GM23338 (cell line): ENCODE measurements around the gene FCRL6. TPM values are rescaled to one million over a fixed set of nuclear protein-coding genes. Genes with fewer than 3 reads are reported as not detected.

Experiments
- ATAC-seq: fragments of 200-7000 bp; cut with Tn5 transposase; 3 replicates; pipeline ENCODE4 v1.9.1; 2020
- DNase-seq: peaks from one replicate; pipeline ENCODE4 v3.0.0-alpha.2; 2015; ENCODE audit warnings: low spot score
- H2AFZ ChIP-seq: fragments of 200-600 bp; sonication (generic); 2 replicates; pipeline ENCODE4 v1.8.0; 2016; ENCODE audit warnings: antibody characterized with exemption, mild to moderate bottlenecking, moderate library complexity
- H3F3A ChIP-seq: fragments of 200-600 bp; sonication (generic); replicated peaks from 2 replicates; pipeline ENCODE4 v1.8.0; 2017; ENCODE audit warnings: antibody characterized with exemption, mixed run types, low read depth
- H3K27ac ChIP-seq: fragments of 200-600 bp; sonication (generic); 2 replicates; pipeline ENCODE4 v1.6.1; 2016; ENCODE audit warnings: low read depth
- H3K27me3 ChIP-seq: fragments of 200-600 bp; sonication (generic); 2 replicates; pipeline ENCODE4 v1.8.0; 2016; ENCODE audit warnings: mild to moderate bottlenecking, mixed run types, moderate library complexity; ENCODE audit not compliant: insufficient read depth
- H3K36me3 ChIP-seq: fragments of 200-600 bp; sonication (generic); 2 replicates; pipeline ENCODE4 v1.8.0; 2016; ENCODE audit warnings: mild to moderate bottlenecking; ENCODE audit not compliant: insufficient read depth
- H3K4me1 ChIP-seq: fragments of 200-600 bp; sonication (generic); 2 replicates; pipeline ENCODE4 v1.8.0; 2016; ENCODE audit warnings: mild to moderate bottlenecking, moderate library complexity; ENCODE audit not compliant: insufficient read depth
- H3K4me2 ChIP-seq: fragments of 200-600 bp; sonication (generic); 2 replicates; pipeline ENCODE4 v1.7.1; 2017; ENCODE audit warnings: mixed run types
- H3K4me3 ChIP-seq: fragments of 200-600 bp; sonication (generic); 2 replicates; pipeline ENCODE4 v1.6.1; 2016; ENCODE audit warnings: mixed run types
- H3K79me2 ChIP-seq: fragments of 200-600 bp; sonication (generic); replicated peaks from 2 replicates; pipeline ENCODE4 v1.8.0; 2017; ENCODE audit warnings: mild to moderate bottlenecking; ENCODE audit not compliant: insufficient read depth
- H3K9me2 ChIP-seq: fragments of 200-600 bp; sonication (generic); 2 replicates; pipeline ENCODE4 v1.8.0; 2017; ENCODE audit not compliant: insufficient read depth
- H4K20me1 ChIP-seq: fragments of 200-600 bp; sonication (generic); replicated peaks from 2 replicates; pipeline ENCODE4 v1.8.0; 2017; ENCODE audit warnings: mild to moderate bottlenecking; ENCODE audit not compliant: insufficient read depth
- H3K27ac Mint-ChIP-seq: 2 replicates; pipeline ENCODE4 v1.8.0; 2020; ENCODE audit warnings: inconsistent platforms, mild to moderate bottlenecking, moderate library complexity, mixed read lengths
- H3K27me3 Mint-ChIP-seq: 3 replicates; pipeline ENCODE4 v1.8.0; 2022; ENCODE audit warnings: low read depth, mild to moderate bottlenecking, moderate library complexity, mixed read lengths, inconsistent platforms; ENCODE audit not compliant: insufficient read depth, poor library complexity
- H3K36me3 Mint-ChIP-seq: 3 replicates; pipeline ENCODE4 v1.8.0; 2021; ENCODE audit warnings: low read depth, mild to moderate bottlenecking, inconsistent platforms, moderate library complexity, mixed read lengths
- H3K4me1 Mint-ChIP-seq: 3 replicates; pipeline ENCODE4 v1.8.0; 2020; ENCODE audit warnings: mild to moderate bottlenecking, inconsistent platforms, mixed read lengths
- H3K4me3 Mint-ChIP-seq: 3 replicates; pipeline ENCODE4 v1.8.0; 2021; ENCODE audit warnings: moderate library complexity, mild to moderate bottlenecking, inconsistent platforms, mixed read lengths
- H3K9me3 Mint-ChIP-seq: 3 replicates; pipeline ENCODE4 v1.8.0; 2020; ENCODE audit warnings: moderate library complexity, mild to moderate bottlenecking, inconsistent platforms, mixed read lengths
- CREB1 ChIP-seq: fragments of 250-450 bp; sonication (Bioruptor Pico); IDR thresholded peaks from 2 replicates; pipeline ENCODE4 v1.5.0; 2020; ENCODE audit warnings: low read depth, mild to moderate bottlenecking, moderate library complexity
- EZH2 ChIP-seq: fragments of 200-600 bp; sonication (generic); IDR thresholded peaks from one replicate; pipeline ENCODE4 v1.8.0; 2017; ENCODE audit warnings: antibody characterized with exemption, mild to moderate bottlenecking, low read depth; ENCODE audit not compliant: unreplicated experiment
- EZH2phosphoT487 ChIP-seq: fragments of 200-600 bp; sonication (generic); IDR thresholded peaks from one replicate; pipeline ENCODE4 v1.8.1; 2018; ENCODE audit warnings: antibody characterized with exemption; ENCODE audit not compliant: unreplicated experiment
- JUNB ChIP-seq: IDR thresholded peaks from one replicate; pipeline ENCODE4 v1.6.1; 2016; ENCODE audit warnings: antibody characterized with exemption; ENCODE audit not compliant: unreplicated experiment
- POLR2AphosphoS5 ChIP-seq: IDR thresholded peaks from 2 replicates; pipeline ENCODE4 v1.6.1; 2016; ENCODE audit warnings: antibody characterized with exemption, low read depth
- ZNF114 ChIP-seq: fragments of 250-450 bp; sonication (Bioruptor Pico); IDR thresholded peaks from 2 replicates; pipeline ENCODE4 v1.5.0; 2020; ENCODE audit warnings: mild to moderate bottlenecking, moderate library complexity
- ZNF331 ChIP-seq: fragments of 250-450 bp; sonication (Bioruptor Pico); IDR thresholded peaks from 2 replicates; pipeline ENCODE4 v1.5.0; 2020; ENCODE audit warnings: low read depth, mild to moderate bottlenecking, moderate library complexity
- polyA plus RNA-seq: library from polyadenylated mRNA; unstranded; fragments of >200 nt; fragmentation: Nextera tagmentation; extraction: Ambion mirVana; gene quantifications from 2 replicates; pipeline ENCODE4 v1.2.1, GENCODE V29; 2016
- total RNA-seq: library from RNA; depleted of rRNA; stranded (reverse); fragments of >200 nt; shearing (Covaris generic); gene quantifications from 2 replicates; pipeline ENCODE4 v1.2.3, GENCODE V29; 2014
- TF ChIP-seq, protein P1 (sequence below): fragments of 250-450 bp; sonication (Bioruptor Pico); IDR thresholded peaks from 2 replicates; pipeline ENCODE4 v1.5.0; 2020; ENCODE audit warnings: mild to moderate bottlenecking, moderate library complexity
- TF ChIP-seq, protein P2 (sequence below): IDR thresholded peaks from 2 replicates; pipeline ENCODE4 v1.6.1; 2016; ENCODE audit warnings: antibody characterized with exemption
- TF ChIP-seq, protein P3 (sequence below): IDR thresholded peaks from one replicate; pipeline ENCODE4 v1.6.1; 2018; ENCODE audit warnings: antibody characterized with exemption; ENCODE audit not compliant: unreplicated experiment
- TF ChIP-seq, protein P4 (sequence below), 2 experiments: fragments of 200-600 bp in 1 of 2; sonication (generic) in 1 of 2; conservative IDR thresholded peaks; 2 replicates each; pipeline versions ENCODE4 v1.5.1 to v1.6.1; 2016 to 2017; ENCODE audit warnings: antibody characterized with exemption in 2 of 2, low read depth in 2 of 2, mild to moderate bottlenecking in 2 of 2, moderate library complexity in 1 of 2

The FCRL6 gene
- total and polyA plus RNA-seq, 2 experiments from 2014 or later = not detected

DNA sequence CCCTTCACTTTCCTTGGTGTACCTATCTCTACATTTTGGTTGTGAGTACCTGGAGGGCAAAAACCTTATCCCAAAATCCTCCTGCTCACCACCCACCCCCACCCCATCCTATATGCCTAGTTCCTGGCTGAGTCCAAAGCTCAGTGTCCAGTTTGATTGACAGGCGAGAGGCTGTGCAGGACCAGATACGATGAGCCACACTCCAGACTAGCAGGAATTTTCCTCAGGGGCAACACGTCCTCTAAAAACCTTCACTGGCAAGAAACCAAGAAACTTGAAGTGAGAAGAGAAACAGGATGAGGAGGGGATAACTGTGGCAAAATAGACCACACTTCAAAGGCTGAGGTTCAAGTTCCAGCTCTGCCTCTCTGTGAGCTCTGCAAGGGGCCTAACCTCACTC is 23.4 kb downstream of the FCRL6 start:
- Histone ChIP-seq H3K36me3 (no peaks in the 10 kb centered on the region), H3K27me3 (no peaks in the 10 kb centered on the region), H4K20me1 (no peaks in the 10 kb centered on the region), H3K9me2 (no peaks in the 10 kb centered on the region), H3K4me3 (no peak overlapping the region), H3K4me2 (no peak overlapping the region), H3F3A (no peaks in the 10 kb centered on the region), H3K4me1 (no peaks in the 10 kb centered on the region; the same call in 1 of the 2 replicates), H3K27ac (no peak overlapping the region), H2AFZ (no peak overlapping the region), H3K79me2 (no peaks in the 10 kb centered on the region)
- Mint-ChIP-seq H3K4me1 (peaks cover 6% of the 10 kb centered on the region; the same call in 2 of the 3 replicates), H3K27ac (no peak overlapping the region), H3K9me3 (no peaks in the 10 kb centered on the region; the same call in 2 of the 3 replicates), H3K36me3 (no peaks in the 10 kb centered on the region), H3K4me3 (no peak overlapping the region), H3K27me3 (peaks cover 8% of the 10 kb centered on the region)
- TF ChIP-seq JUNB (no peak), CREB1 (CRISPR knock-in tag) (no peak), POLR2AphosphoS5 (no peak), ZNF331 (CRISPR knock-in tag) (no peak), EZH2 (no peak), ZNF114 (CRISPR knock-in tag) (no peak), EZH2phosphoT487 (no peak)
- TF ChIP-seq, protein P1, sequence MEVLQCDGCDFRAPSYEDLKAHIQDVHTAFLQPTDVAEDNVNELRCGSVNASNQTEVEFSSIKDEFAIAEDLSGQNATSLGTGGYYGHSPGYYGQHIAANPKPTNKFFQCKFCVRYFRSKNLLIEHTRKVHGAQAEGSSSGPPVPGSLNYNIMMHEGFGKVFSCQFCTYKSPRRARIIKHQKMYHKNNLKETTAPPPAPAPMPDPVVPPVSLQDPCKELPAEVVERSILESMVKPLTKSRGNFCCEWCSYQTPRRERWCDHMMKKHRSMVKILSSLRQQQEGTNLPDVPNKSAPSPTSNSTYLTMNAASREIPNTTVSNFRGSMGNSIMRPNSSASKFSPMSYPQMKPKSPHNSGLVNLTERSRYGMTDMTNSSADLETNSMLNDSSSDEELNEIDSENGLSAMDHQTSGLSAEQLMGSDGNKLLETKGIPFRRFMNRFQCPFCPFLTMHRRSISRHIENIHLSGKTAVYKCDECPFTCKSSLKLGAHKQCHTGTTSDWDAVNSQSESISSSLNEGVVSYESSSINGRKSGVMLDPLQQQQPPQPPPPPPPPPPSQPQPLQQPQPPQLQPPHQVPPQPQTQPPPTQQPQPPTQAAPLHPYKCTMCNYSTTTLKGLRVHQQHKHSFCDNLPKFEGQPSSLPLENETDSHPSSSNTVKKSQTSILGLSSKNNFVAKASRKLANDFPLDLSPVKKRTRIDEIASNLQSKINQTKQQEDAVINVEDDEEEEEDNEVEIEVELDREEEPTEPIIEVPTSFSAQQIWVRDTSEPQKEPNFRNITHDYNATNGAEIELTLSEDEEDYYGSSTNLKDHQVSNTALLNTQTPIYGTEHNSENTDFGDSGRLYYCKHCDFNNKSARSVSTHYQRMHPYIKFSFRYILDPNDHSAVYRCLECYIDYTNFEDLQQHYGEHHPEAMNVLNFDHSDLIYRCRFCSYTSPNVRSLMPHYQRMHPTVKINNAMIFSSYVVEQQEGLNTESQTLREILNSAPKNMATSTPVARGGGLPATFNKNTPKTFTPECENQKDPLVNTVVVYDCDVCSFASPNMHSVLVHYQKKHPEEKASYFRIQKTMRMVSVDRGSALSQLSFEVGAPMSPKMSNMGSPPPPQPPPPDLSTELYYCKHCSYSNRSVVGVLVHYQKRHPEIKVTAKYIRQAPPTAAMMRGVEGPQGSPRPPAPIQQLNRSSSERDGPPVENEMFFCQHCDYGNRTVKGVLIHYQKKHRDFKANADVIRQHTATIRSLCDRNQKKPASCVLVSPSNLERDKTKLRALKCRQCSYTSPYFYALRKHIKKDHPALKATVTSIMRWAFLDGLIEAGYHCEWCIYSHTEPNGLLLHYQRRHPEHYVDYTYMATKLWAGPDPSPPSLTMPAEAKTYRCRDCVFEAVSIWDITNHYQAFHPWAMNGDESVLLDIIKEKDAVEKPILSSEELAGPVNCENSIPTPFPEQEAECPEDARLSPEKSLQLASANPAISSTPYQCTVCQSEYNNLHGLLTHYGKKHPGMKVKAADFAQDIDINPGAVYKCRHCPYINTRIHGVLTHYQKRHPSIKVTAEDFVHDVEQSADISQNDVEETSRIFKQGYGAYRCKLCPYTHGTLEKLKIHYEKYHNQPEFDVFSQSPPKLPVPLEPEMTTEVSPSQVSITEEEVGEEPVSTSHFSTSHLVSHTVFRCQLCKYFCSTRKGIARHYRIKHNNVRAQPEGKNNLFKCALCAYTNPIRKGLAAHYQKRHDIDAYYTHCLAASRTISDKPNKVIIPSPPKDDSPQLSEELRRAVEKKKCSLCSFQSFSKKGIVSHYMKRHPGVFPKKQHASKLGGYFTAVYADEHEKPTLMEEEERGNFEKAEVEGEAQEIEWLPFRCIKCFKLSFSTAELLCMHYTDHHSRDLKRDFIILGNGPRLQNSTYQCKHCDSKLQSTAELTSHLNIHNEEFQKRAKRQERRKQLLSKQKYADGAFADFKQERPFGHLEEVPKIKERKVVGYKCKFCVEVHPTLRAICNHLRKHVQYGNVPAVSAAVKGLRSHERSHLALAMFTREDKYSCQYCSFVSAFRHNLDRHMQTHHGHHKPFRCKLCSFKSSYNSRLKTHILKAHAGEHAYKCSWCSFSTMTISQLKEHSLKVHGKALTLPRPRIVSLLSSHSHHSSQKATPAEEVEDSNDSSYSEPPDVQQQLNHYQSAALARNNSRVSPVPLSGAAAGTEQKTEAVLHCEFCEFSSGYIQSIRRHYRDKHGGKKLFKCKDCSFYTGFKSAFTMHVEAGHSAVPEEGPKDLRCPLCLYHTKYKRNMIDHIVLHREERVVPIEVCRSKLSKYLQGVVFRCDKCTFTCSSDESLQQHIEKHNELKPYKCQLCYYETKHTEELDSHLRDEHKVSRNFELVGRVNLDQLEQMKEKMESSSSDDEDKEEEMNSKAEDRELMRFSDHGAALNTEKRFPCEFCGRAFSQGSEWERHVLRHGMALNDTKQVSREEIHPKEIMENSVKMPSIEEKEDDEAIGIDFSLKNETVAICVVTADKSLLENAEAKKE (CRISPR knock-in tag) = no peak
- TF ChIP-seq, protein P2, sequence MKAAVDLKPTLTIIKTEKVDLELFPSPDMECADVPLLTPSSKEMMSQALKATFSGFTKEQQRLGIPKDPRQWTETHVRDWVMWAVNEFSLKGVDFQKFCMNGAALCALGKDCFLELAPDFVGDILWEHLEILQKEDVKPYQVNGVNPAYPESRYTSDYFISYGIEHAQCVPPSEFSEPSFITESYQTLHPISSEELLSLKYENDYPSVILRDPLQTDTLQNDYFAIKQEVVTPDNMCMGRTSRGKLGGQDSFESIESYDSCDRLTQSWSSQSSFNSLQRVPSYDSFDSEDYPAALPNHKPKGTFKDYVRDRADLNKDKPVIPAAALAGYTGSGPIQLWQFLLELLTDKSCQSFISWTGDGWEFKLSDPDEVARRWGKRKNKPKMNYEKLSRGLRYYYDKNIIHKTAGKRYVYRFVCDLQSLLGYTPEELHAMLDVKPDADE = no peak
- TF ChIP-seq, protein P3, sequence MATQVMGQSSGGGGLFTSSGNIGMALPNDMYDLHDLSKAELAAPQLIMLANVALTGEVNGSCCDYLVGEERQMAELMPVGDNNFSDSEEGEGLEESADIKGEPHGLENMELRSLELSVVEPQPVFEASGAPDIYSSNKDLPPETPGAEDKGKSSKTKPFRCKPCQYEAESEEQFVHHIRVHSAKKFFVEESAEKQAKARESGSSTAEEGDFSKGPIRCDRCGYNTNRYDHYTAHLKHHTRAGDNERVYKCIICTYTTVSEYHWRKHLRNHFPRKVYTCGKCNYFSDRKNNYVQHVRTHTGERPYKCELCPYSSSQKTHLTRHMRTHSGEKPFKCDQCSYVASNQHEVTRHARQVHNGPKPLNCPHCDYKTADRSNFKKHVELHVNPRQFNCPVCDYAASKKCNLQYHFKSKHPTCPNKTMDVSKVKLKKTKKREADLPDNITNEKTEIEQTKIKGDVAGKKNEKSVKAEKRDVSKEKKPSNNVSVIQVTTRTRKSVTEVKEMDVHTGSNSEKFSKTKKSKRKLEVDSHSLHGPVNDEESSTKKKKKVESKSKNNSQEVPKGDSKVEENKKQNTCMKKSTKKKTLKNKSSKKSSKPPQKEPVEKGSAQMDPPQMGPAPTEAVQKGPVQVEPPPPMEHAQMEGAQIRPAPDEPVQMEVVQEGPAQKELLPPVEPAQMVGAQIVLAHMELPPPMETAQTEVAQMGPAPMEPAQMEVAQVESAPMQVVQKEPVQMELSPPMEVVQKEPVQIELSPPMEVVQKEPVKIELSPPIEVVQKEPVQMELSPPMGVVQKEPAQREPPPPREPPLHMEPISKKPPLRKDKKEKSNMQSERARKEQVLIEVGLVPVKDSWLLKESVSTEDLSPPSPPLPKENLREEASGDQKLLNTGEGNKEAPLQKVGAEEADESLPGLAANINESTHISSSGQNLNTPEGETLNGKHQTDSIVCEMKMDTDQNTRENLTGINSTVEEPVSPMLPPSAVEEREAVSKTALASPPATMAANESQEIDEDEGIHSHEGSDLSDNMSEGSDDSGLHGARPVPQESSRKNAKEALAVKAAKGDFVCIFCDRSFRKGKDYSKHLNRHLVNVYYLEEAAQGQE = no peak
- TF ChIP-seq, protein P4, sequence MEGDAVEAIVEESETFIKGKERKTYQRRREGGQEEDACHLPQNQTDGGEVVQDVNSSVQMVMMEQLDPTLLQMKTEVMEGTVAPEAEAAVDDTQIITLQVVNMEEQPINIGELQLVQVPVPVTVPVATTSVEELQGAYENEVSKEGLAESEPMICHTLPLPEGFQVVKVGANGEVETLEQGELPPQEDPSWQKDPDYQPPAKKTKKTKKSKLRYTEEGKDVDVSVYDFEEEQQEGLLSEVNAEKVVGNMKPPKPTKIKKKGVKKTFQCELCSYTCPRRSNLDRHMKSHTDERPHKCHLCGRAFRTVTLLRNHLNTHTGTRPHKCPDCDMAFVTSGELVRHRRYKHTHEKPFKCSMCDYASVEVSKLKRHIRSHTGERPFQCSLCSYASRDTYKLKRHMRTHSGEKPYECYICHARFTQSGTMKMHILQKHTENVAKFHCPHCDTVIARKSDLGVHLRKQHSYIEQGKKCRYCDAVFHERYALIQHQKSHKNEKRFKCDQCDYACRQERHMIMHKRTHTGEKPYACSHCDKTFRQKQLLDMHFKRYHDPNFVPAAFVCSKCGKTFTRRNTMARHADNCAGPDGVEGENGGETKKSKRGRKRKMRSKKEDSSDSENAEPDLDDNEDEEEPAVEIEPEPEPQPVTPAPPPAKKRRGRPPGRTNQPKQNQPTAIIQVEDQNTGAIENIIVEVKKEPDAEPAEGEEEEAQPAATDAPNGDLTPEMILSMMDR (conservative IDR thresholded peaks at IDR 0.05; ENCODE audit: low read depth in 2 of 2) = no peak
- ATAC-seq (no peak), DNase-seq (no peak)
